ENCODE results near the gene USP9X. TPM values are rescaled to one million over a fixed set of nuclear protein-coding genes. Genes with fewer than 3 reads are reported as not detected.
"Not testable (repeated sequence)": the region's sequence is repeated elsewhere in the genome, so short reads cannot be mapped to it uniquely, and the experiment has no call there.

Gene USP9X
- polyA plus RNA-seq, 2 donors, result 8.6 to 13.7 TPM

- not testable (repeated sequence) for H3K36me3 ChIP-seq (ENCODE audit: control insufficient read depth in 2 of 2, insufficient read depth in 2 of 2, low read length in 1 of 2); H3K4me3 ChIP-seq (ENCODE audit: low read depth in 1 of 2, low read length in 2 of 2); H3K27me3 ChIP-seq (ENCODE audit: control insufficient read depth in 1 of 2, insufficient read depth in 2 of 2, low read length in 2 of 2); H3K9me3 ChIP-seq (ENCODE audit: control insufficient read depth in 2 of 2, insufficient read depth in 1 of 2, low read depth in 1 of 2, low read length in 1 of 2); H3K27ac ChIP-seq (ENCODE audit: low read depth in 2 of 2, low read length in 1 of 2); H3K4me1 ChIP-seq (ENCODE audit: control insufficient read depth in 2 of 2, insufficient read depth in 2 of 2, low read length in 1 of 2)
- 0 to 6% methylated on average over 4 of the region's 4 CpGs for WGBS, 2 donors
Observed at GRCh38 chrX:41115104-41115425, 29.8 kb downstream of the USP9X start.

- Histone ChIP-seq H3K4me1 (ENCODE audit: control insufficient read depth in 2 of 2, insufficient read depth in 2 of 2, low read length in 1 of 2) (no peaks in the 10 kb centered on the region), H3K27me3 (ENCODE audit: control insufficient read depth in 1 of 2, insufficient read depth in 2 of 2, low read length in 2 of 2) (no peaks in the 10 kb centered on the region), H3K36me3 (ENCODE audit: control insufficient read depth in 2 of 2, insufficient read depth in 2 of 2, low read length in 1 of 2) (no peaks in the 10 kb centered on the region), H3K4me3 (ENCODE audit: low read depth in 1 of 2, low read length in 2 of 2) (peak overlapping the region in 1 of 2 donors; percentile 11), H3K9me3 (ENCODE audit: control insufficient read depth in 2 of 2, insufficient read depth in 1 of 2, low read depth in 1 of 2, low read length in 1 of 2) (no peaks in the 10 kb centered on the region), H3K27ac (ENCODE audit: low read depth in 2 of 2, low read length in 1 of 2) (no peak overlapping the region)
- 16 to 45% methylated on average over 4 of the region's 4 CpGs for WGBS, 2 donors
Observed at GRCh38 chrX:41116948-41117347, 31.7 kb downstream of the USP9X start.

GRCh38 chrX:41118156-41118555 is 32.9 kb downstream of the USP9X start:
- no peaks in the 10 kb centered on the region for H3K27me3 ChIP-seq (ENCODE audit: control insufficient read depth in 1 of 2, insufficient read depth in 2 of 2, low read length in 2 of 2)
- no peak overlapping the region for H3K27ac ChIP-seq (ENCODE audit: low read depth in 2 of 2, low read length in 1 of 2)
- WGBS, 2 donors, result 57 to 63% methylated on average over 5 of the region's 5 CpGs
- H3K4me3 ChIP-seq (ENCODE audit: low read depth in 1 of 2, low read length in 2 of 2), result no peak overlapping the region
- no peaks in the 10 kb centered on the region for H3K4me1 ChIP-seq (ENCODE audit: control insufficient read depth in 2 of 2, insufficient read depth in 2 of 2, low read length in 1 of 2)
- H3K36me3 ChIP-seq (ENCODE audit: control insufficient read depth in 2 of 2, insufficient read depth in 2 of 2, low read length in 1 of 2), result no peaks in the 10 kb centered on the region
- H3K9me3 ChIP-seq (ENCODE audit: control insufficient read depth in 2 of 2, insufficient read depth in 1 of 2, low read depth in 1 of 2, low read length in 1 of 2), result no peaks in the 10 kb centered on the region

- Histone ChIP-seq H3K27me3 (ENCODE audit: control insufficient read depth in 1 of 2, insufficient read depth in 2 of 2, low read length in 2 of 2) (no peaks in the 10 kb centered on the region), H3K9me3 (ENCODE audit: control insufficient read depth in 2 of 2, insufficient read depth in 1 of 2, low read depth in 1 of 2, low read length in 1 of 2) (no peaks in the 10 kb centered on the region), H3K36me3 (ENCODE audit: control insufficient read depth in 2 of 2, insufficient read depth in 2 of 2, low read length in 1 of 2) (no peaks in the 10 kb centered on the region), H3K4me3 (ENCODE audit: low read depth in 1 of 2, low read length in 2 of 2) (no peak overlapping the region), H3K4me1 (ENCODE audit: control insufficient read depth in 2 of 2, insufficient read depth in 2 of 2, low read length in 1 of 2) (no peaks in the 10 kb centered on the region), H3K27ac (ENCODE audit: low read depth in 2 of 2, low read length in 1 of 2) (no peak overlapping the region)
- WGBS, 2 donors, result 81 to 84% methylated on average over 6 of the region's 6 CpGs
Observed at GRCh38 chrX:41119803-41120202, 34.6 kb downstream of the USP9X start.

- Histone ChIP-seq H3K36me3 (ENCODE audit: control insufficient read depth in 2 of 2, insufficient read depth in 2 of 2, low read length in 1 of 2) (no peaks in the 10 kb centered on the region), H3K27ac (ENCODE audit: low read depth in 2 of 2, low read length in 1 of 2) (no peak overlapping the region), H3K4me3 (ENCODE audit: low read depth in 1 of 2, low read length in 2 of 2) (no peak overlapping the region), H3K9me3 (ENCODE audit: control insufficient read depth in 2 of 2, insufficient read depth in 1 of 2, low read depth in 1 of 2, low read length in 1 of 2) (no peaks in the 10 kb centered on the region), H3K27me3 (ENCODE audit: control insufficient read depth in 1 of 2, insufficient read depth in 2 of 2, low read length in 2 of 2) (no peaks in the 10 kb centered on the region), H3K4me1 (ENCODE audit: control insufficient read depth in 2 of 2, insufficient read depth in 2 of 2, low read length in 1 of 2) (no peaks in the 10 kb centered on the region)
- 94 to 95% methylated on average over 1 of the region's 1 CpG for WGBS, 2 donors
Observed at GRCh38 chrX:41121766-41122165, 36.5 kb downstream of the USP9X start.

GRCh38 chrX:41122664-41123257 is 37.5 kb downstream of the USP9X start:
- Histone ChIP-seq H3K27ac (ENCODE audit: low read depth in 2 of 2, low read length in 1 of 2) (no peak overlapping the region), H3K9me3 (ENCODE audit: control insufficient read depth in 2 of 2, insufficient read depth in 1 of 2, low read depth in 1 of 2, low read length in 1 of 2) (no peaks in the 10 kb centered on the region), H3K27me3 (ENCODE audit: control insufficient read depth in 1 of 2, insufficient read depth in 2 of 2, low read length in 2 of 2) (no peaks in the 10 kb centered on the region), H3K4me3 (ENCODE audit: low read depth in 1 of 2, low read length in 2 of 2) (no peak overlapping the region), H3K36me3 (ENCODE audit: control insufficient read depth in 2 of 2, insufficient read depth in 2 of 2, low read length in 1 of 2) (no peaks in the 10 kb centered on the region), H3K4me1 (ENCODE audit: control insufficient read depth in 2 of 2, insufficient read depth in 2 of 2, low read length in 1 of 2) (no peaks in the 10 kb centered on the region)
- 76 to 82% methylated on average over 7 of the region's 7 CpGs for WGBS, 2 donors

GRCh38 chrX:41127477-41128192 is 42.4 kb downstream of the USP9X start:
- Histone ChIP-seq H3K9me3 (ENCODE audit: control insufficient read depth in 2 of 2, insufficient read depth in 1 of 2, low read depth in 1 of 2, low read length in 1 of 2) (no peaks in the 10 kb centered on the region), H3K27me3 (ENCODE audit: control insufficient read depth in 1 of 2, insufficient read depth in 2 of 2, low read length in 2 of 2) (no peaks in the 10 kb centered on the region), H3K4me1 (ENCODE audit: control insufficient read depth in 2 of 2, insufficient read depth in 2 of 2, low read length in 1 of 2) (no peaks in the 10 kb centered on the region), H3K27ac (ENCODE audit: low read depth in 2 of 2, low read length in 1 of 2) (no peak overlapping the region), H3K36me3 (ENCODE audit: control insufficient read depth in 2 of 2, insufficient read depth in 2 of 2, low read length in 1 of 2) (no peaks in the 10 kb centered on the region), H3K4me3 (ENCODE audit: low read depth in 1 of 2, low read length in 2 of 2) (no peak overlapping the region)
- WGBS, 2 donors, result 38 to 45% methylated on average over 6 of the region's 6 CpGs

- Histone ChIP-seq H3K4me3 (ENCODE audit: low read depth in 1 of 2, low read length in 2 of 2) (no peak overlapping the region), H3K36me3 (ENCODE audit: control insufficient read depth in 2 of 2, insufficient read depth in 2 of 2, low read length in 1 of 2) (no peaks in the 10 kb centered on the region), H3K9me3 (ENCODE audit: control insufficient read depth in 2 of 2, insufficient read depth in 1 of 2, low read depth in 1 of 2, low read length in 1 of 2) (no peaks in the 10 kb centered on the region), H3K27ac (ENCODE audit: low read depth in 2 of 2, low read length in 1 of 2) (no peak overlapping the region), H3K27me3 (ENCODE audit: control insufficient read depth in 1 of 2, insufficient read depth in 2 of 2, low read length in 2 of 2) (no peaks in the 10 kb centered on the region), H3K4me1 (ENCODE audit: control insufficient read depth in 2 of 2, insufficient read depth in 2 of 2, low read length in 1 of 2) (no peaks in the 10 kb centered on the region)
- WGBS, 2 donors, result 93 to 97% methylated on average over 4 of the region's 4 CpGs
Observed at GRCh38 chrX:41128955-41129354, 43.7 kb downstream of the USP9X start.

GRCh38 chrX:41131766-41132165 is 46.5 kb downstream of the USP9X start:
- WGBS, 2 donors, result 91 to 97% methylated on average over 1 of the region's 1 CpG
- no peaks in the 10 kb centered on the region for H3K4me1 ChIP-seq (ENCODE audit: control insufficient read depth in 2 of 2, insufficient read depth in 2 of 2, low read length in 1 of 2)

GRCh38 chrX:41133551-41133950 is 48.3 kb downstream of the USP9X start:
- WGBS, 2 donors, result 86 to 93% methylated on average over 6 of the region's 6 CpGs
- no peaks in the 10 kb centered on the region for H3K4me1 ChIP-seq (ENCODE audit: control insufficient read depth in 2 of 2, insufficient read depth in 2 of 2, low read length in 1 of 2)
- no peak overlapping the region for H3K4me3 ChIP-seq (ENCODE audit: low read depth in 1 of 2, low read length in 2 of 2)
- H3K27ac ChIP-seq (ENCODE audit: low read depth in 2 of 2, low read length in 1 of 2), result no peak overlapping the region
- no peaks in the 10 kb centered on the region for H3K36me3 ChIP-seq (ENCODE audit: control insufficient read depth in 2 of 2, insufficient read depth in 2 of 2, low read length in 1 of 2)
- no peaks in the 10 kb centered on the region for H3K9me3 ChIP-seq (ENCODE audit: control insufficient read depth in 2 of 2, insufficient read depth in 1 of 2, low read depth in 1 of 2, low read length in 1 of 2)
- H3K27me3 ChIP-seq (ENCODE audit: control insufficient read depth in 1 of 2, insufficient read depth in 2 of 2, low read length in 2 of 2), result no peaks in the 10 kb centered on the region

More at GRCh38 chrX:41131766-41132165, 46.5 kb downstream of the USP9X start:
- no peaks in the 10 kb centered on the region for H3K27me3 ChIP-seq (ENCODE audit: control insufficient read depth in 1 of 2, insufficient read depth in 2 of 2, low read length in 2 of 2)
- H3K27ac ChIP-seq (ENCODE audit: low read depth in 2 of 2, low read length in 1 of 2), result no peak overlapping the region
- no peak overlapping the region for H3K4me3 ChIP-seq (ENCODE audit: low read depth in 1 of 2, low read length in 2 of 2)
- H3K36me3 ChIP-seq (ENCODE audit: control insufficient read depth in 2 of 2, insufficient read depth in 2 of 2, low read length in 1 of 2), result no peaks in the 10 kb centered on the region
- no peaks in the 10 kb centered on the region for H3K9me3 ChIP-seq (ENCODE audit: control insufficient read depth in 2 of 2, insufficient read depth in 1 of 2, low read depth in 1 of 2, low read length in 1 of 2)
